Suprapubic skin (tissue), 4 donors: ENCODE data around the gene ZER1.
A peak's percentile ranks its signal among the peaks of the same experiment; 100 is the strongest.

Source experiments
- CTCF ChIP-seq, 2 donors: fragments of 200-600 bp in 1 of 2; fragments of 450-650 bp in 1 of 2; sonication (generic) in 1 of 2; IDR thresholded peaks; one replicate each; pipeline ENCODE4 v1.5.1; 2016 to 2019; ENCODE audit warnings: antibody characterized with exemption in 2 of 2, mild to moderate bottlenecking in 1 of 2, moderate library complexity in 1 of 2
- EP300 ChIP-seq: sonication (generic); formaldehyde crosslinking; IDR thresholded peaks from one replicate; pipeline ENCODE4 v1.6.1; 2017; ENCODE audit warnings: antibody characterized with exemption
- POLR2A ChIP-seq, 2 donors: fragments of 450-650 bp; IDR thresholded peaks; one replicate each; pipeline ENCODE4 v1.6.1; 2017; ENCODE audit warnings: antibody characterized with exemption in 2 of 2, mild to moderate bottlenecking in 2 of 2, moderate library complexity in 2 of 2
- POLR2AphosphoS5 ChIP-seq, 3 donors: sonication (generic); formaldehyde crosslinking; IDR thresholded peaks; one replicate each; pipeline ENCODE4 v1.6.1; 2017; ENCODE audit warnings: antibody characterized with exemption in 3 of 3

GRCh38 chr9:128684325-128685199, 87.2 kb downstream of the ZER1 start:
- TF ChIP-seq POLR2A (IDR thresholded peaks at IDR 0.05), result no peak
- TF ChIP-seq CTCF (IDR thresholded peaks at IDR 0.05), result no peak
- peak in 1 of 3 donors; percentile 18 for TF ChIP-seq POLR2AphosphoS5 (IDR thresholded peaks at IDR 0.05)
- no peak for TF ChIP-seq EP300
